K562 treated with DMSO at 1 percent for 24 hours (cell line): Measurements from ENCODE around the gene CHCHD5. TPM values are rescaled to one million over a fixed set of nuclear protein-coding genes. Genes with fewer than 3 reads are reported as not detected.

ENCODE experiments used
- total RNA-seq: library from RNA; unstranded; fragments of 300-600 nt; gene quantifications from 2 replicates; pipeline ENCODE4 v1.2.3, GENCODE V29; 2022; ENCODE audit warnings: low read depth; ENCODE audit not compliant: insufficient read depth

CHCHD5 gene
- total RNA-seq, result 62.1 and 63.1 TPM in 2 replicates

DNA sequence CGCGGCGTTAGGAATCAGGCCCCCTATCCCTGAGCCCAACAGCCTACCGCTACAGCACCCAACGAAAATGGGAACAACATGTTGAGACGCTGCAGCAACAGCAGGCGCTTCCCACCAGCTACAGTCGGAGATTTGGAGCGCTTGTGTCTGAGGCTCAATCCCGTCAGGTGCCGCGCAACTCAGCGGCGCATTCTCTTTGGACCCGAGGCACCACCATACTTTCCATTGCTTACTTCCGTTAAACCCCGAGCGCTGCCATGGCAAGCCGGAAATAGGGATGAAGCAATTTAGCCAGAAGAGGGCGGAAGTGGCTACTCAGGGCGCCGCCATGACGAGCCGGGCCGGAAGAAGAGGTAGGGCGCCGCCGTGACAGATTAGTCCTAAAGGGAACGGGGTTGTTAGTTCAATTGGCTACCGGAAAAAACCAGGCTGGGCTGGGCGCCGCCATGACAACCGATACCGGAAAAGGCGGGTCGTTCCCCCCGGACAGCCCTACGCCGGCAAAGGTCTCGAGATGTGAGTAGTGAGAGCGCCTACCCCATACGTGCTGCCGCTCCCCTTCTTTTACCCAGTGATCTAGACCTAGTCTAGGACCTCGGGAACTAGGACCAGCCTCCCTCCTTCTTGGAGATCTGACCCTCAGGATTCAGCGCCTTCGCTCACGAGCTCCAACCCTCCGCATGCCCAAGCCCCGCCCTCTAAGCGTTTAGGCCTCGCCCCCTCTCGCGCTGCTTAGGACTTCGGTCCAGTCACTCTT, at the start of gene CHCHD5:
Gene CHCHD5 (plus strand): TSS at position 476 of the 757 bp plus-strand sequence. CDS start 39 bp downstream, at position 515.

GRCh38 chr2:112542123-112542983, 42.1 kb upstream of the CHCHD5 start, which contains the start of gene POLR1B:
Gene POLR1B (plus strand): TSS chr2:112542465. CDS start chr2:112542495, 30 bp downstream.

Other genes starting within 250 kb of the CHCHD5 start
- 0.06 TPM in 1 of 2 replicates, not detected in the other for gene RGPD8, start 151.0 kb upstream of the CHCHD5 start, total RNA-seq
- 18.6 and 20.1 TPM in 2 replicates for gene TTL, start 102.5 kb upstream of the CHCHD5 start, total RNA-seq
- 7.0 and 7.9 TPM in 2 replicates for gene POLR1B, start 42.1 kb upstream of the CHCHD5 start, total RNA-seq
- gene SLC20A1, start 61.3 kb downstream of the CHCHD5 start, total RNA-seq, result 59.5 and 64.4 TPM in 2 replicates
- not detected in 2 replicates for gene NT5DC4, start 136.4 kb downstream of the CHCHD5 start, total RNA-seq
- gene CKAP2L, start 180.0 kb downstream of the CHCHD5 start, total RNA-seq, result 12.0 and 16.9 TPM in 2 replicates
- gene IL1A, start 199.9 kb downstream of the CHCHD5 start, total RNA-seq, result 1.5 and 1.8 TPM in 2 replicates